Measurements from ENCODE around the gene GGCT.
A peak's percentile ranks its signal among the peaks of the same experiment; 100 is the strongest.

GGCT gene

GRCh38 chr7:30475580-30475979, 29.0 kb downstream of the GGCT start:
- Mint-ChIP-seq H3K9me3 (no peaks in the 10 kb centered on the region), H3K4me1 (peaks cover 64% of the 10 kb centered on the region), H3K27ac (peak overlapping the region; percentile 43), H3K36me3 (no peaks in the 10 kb centered on the region), H3K4me3 (peak overlapping the region; percentile 88)
- ATAC-seq (no peak), DNase-seq (ENCODE audit: low spot score in 2 of 2) (peak in 1 of 2 donors; percentile 42)

GRCh38 chr7:30474893-30475292, 29.7 kb downstream of the GGCT start:
- no peak for ATAC-seq
- H3K27ac Mint-ChIP-seq = peak overlapping the region; percentile 43
- H3K36me3 Mint-ChIP-seq = peaks cover 4% of the 10 kb centered on the region
- DNase-seq (ENCODE audit: low spot score in 2 of 2) = peak in 1 of 2 donors; percentile 15
- H3K9me3 Mint-ChIP-seq = no peaks in the 10 kb centered on the region
- no peak overlapping the region for H3K4me3 Mint-ChIP-seq
- peaks cover 71% of the 10 kb centered on the region for H3K4me1 Mint-ChIP-seq

GRCh38 chr7:30474485-30474884, 30.1 kb downstream of the GGCT start:
- H3K27ac Mint-ChIP-seq = no peak overlapping the region
- DNase-seq (ENCODE audit: low spot score in 2 of 2) (no peak), ATAC-seq (no peak)
- peaks cover 8% of the 10 kb centered on the region for H3K36me3 Mint-ChIP-seq
- no peaks in the 10 kb centered on the region for H3K9me3 Mint-ChIP-seq
- H3K4me3 Mint-ChIP-seq = no peak overlapping the region
- peaks cover 75% of the 10 kb centered on the region for H3K4me1 Mint-ChIP-seq

GRCh38 chr7:30473903-30474302, 30.7 kb downstream of the GGCT start:
- H3K4me1 Mint-ChIP-seq = peaks cover 80% of the 10 kb centered on the region
- H3K9me3 Mint-ChIP-seq = no peaks in the 10 kb centered on the region
- no peak for DNase-seq (ENCODE audit: low spot score in 2 of 2)
- H3K36me3 Mint-ChIP-seq = peaks cover 10% of the 10 kb centered on the region
- no peak overlapping the region for H3K4me3 Mint-ChIP-seq
- peak overlapping the region; percentile 76 for H3K27ac Mint-ChIP-seq
- no peak for ATAC-seq

GRCh38 chr7:30472784-30473775, 31.5 kb downstream of the GGCT start:
- Mint-ChIP-seq H3K27ac (peak overlapping the region; percentile 76), H3K4me1 (peaks cover 87% of the 10 kb centered on the region), H3K36me3 (peaks cover 10% of the 10 kb centered on the region), H3K9me3 (no peaks in the 10 kb centered on the region), H3K4me3 (no peak overlapping the region)
- DNase-seq (ENCODE audit: low spot score in 2 of 2) (no peak), ATAC-seq (no peak)

GRCh38 chr7:30472081-30472783, 32.4 kb downstream of the GGCT start:
- Mint-ChIP-seq H3K4me1 (peaks cover 89% of the 10 kb centered on the region), H3K4me3 (peak overlapping the region; percentile 42), H3K9me3 (no peaks in the 10 kb centered on the region), H3K27ac (peak overlapping the region; percentile 76), H3K36me3 (peaks cover 10% of the 10 kb centered on the region)
- DNase-seq (ENCODE audit: low spot score in 2 of 2) = no peak
- peak; percentile 51 for ATAC-seq

GRCh38 chr7:30471205-30471604, 33.4 kb downstream of the GGCT start:
- DNase-seq (ENCODE audit: low spot score in 2 of 2) = no peak
- H3K27ac Mint-ChIP-seq = peak overlapping the region; percentile 76
- H3K9me3 Mint-ChIP-seq = no peaks in the 10 kb centered on the region
- ATAC-seq = peak; percentile 34
- peaks cover 10% of the 10 kb centered on the region for H3K36me3 Mint-ChIP-seq
- peaks cover 89% of the 10 kb centered on the region for H3K4me1 Mint-ChIP-seq
- H3K4me3 Mint-ChIP-seq = peak overlapping the region; percentile 42

GRCh38 chr7:30470771-30471170, 33.9 kb downstream of the GGCT start:
- peak overlapping the region; percentile 76 for H3K27ac Mint-ChIP-seq
- peak; percentile 56 for ATAC-seq
- H3K36me3 Mint-ChIP-seq = peaks cover 10% of the 10 kb centered on the region
- H3K4me1 Mint-ChIP-seq = peaks cover 89% of the 10 kb centered on the region
- H3K9me3 Mint-ChIP-seq = no peaks in the 10 kb centered on the region
- peak overlapping the region; percentile 42 for H3K4me3 Mint-ChIP-seq
- DNase-seq (ENCODE audit: low spot score in 2 of 2) = no peak

- Mint-ChIP-seq H3K36me3 (peaks cover 10% of the 10 kb centered on the region), H3K4me3 (no peak overlapping the region), H3K27ac (peak overlapping the region; percentile 26), H3K9me3 (no peaks in the 10 kb centered on the region), H3K4me1 (peaks cover 89% of the 10 kb centered on the region)
- DNase-seq (ENCODE audit: low spot score in 2 of 2) = no peak
- no peak for ATAC-seq
These were observed 34.4 kb downstream of the GGCT start for GRCh38 chr7:30470163-30470770.

- Mint-ChIP-seq H3K27ac (peak overlapping the region; percentile 29), H3K4me3 (no peak overlapping the region), H3K9me3 (no peaks in the 10 kb centered on the region), H3K4me1 (peaks cover 89% of the 10 kb centered on the region), H3K36me3 (peaks cover 10% of the 10 kb centered on the region)
- DNase-seq (ENCODE audit: low spot score in 2 of 2) (no peak), ATAC-seq (no peak)
These were observed 35.3 kb downstream of the GGCT start for GRCh38 chr7:30469303-30469702.

GRCh38 chr7:30468791-30469190, 35.8 kb downstream of the GGCT start:
- Mint-ChIP-seq H3K9me3 (no peaks in the 10 kb centered on the region), H3K36me3 (peaks cover 10% of the 10 kb centered on the region), H3K4me1 (peaks cover 88% of the 10 kb centered on the region), H3K4me3 (no peak overlapping the region), H3K27ac (peak overlapping the region; percentile 29)
- DNase-seq (ENCODE audit: low spot score in 2 of 2) (no peak), ATAC-seq (no peak)

- peak overlapping the region; percentile 15 for H3K27ac Mint-ChIP-seq
- H3K9me3 Mint-ChIP-seq = no peaks in the 10 kb centered on the region
- DNase-seq (ENCODE audit: low spot score in 2 of 2) = no peak
- no peak for ATAC-seq
- H3K4me1 Mint-ChIP-seq = peaks cover 81% of the 10 kb centered on the region
- no peak overlapping the region for H3K4me3 Mint-ChIP-seq
- H3K36me3 Mint-ChIP-seq = peaks cover 16% of the 10 kb centered on the region
These were observed 36.6 kb downstream of the GGCT start for GRCh38 chr7:30468041-30468440.

GRCh38 chr7:30467271-30467670, 37.4 kb downstream of the GGCT start:
- peaks cover 73% of the 10 kb centered on the region for H3K4me1 Mint-ChIP-seq
- H3K4me3 Mint-ChIP-seq = no peak overlapping the region
- no peaks in the 10 kb centered on the region for H3K9me3 Mint-ChIP-seq
- DNase-seq (ENCODE audit: low spot score in 2 of 2) = no peak
- peaks cover 24% of the 10 kb centered on the region for H3K36me3 Mint-ChIP-seq
- no peak for ATAC-seq
- H3K27ac Mint-ChIP-seq = no peak overlapping the region

- ATAC-seq = no peak
- H3K9me3 Mint-ChIP-seq = no peaks in the 10 kb centered on the region
- no peak overlapping the region for H3K27ac Mint-ChIP-seq
- H3K4me1 Mint-ChIP-seq = peaks cover 63% of the 10 kb centered on the region
- H3K4me3 Mint-ChIP-seq = no peak overlapping the region
- no peak for DNase-seq (ENCODE audit: low spot score in 2 of 2)
- peaks cover 34% of the 10 kb centered on the region for H3K36me3 Mint-ChIP-seq
These were observed 38.4 kb downstream of the GGCT start for GRCh38 chr7:30466266-30466665.

- no peak overlapping the region for H3K27ac Mint-ChIP-seq
- DNase-seq (ENCODE audit: low spot score in 2 of 2) = no peak
These were observed 38.8 kb downstream of the GGCT start for GRCh38 chr7:30465811-30466180.

More at GRCh38 chr7:30465811-30466180, 38.8 kb downstream of the GGCT start:
- Mint-ChIP-seq H3K36me3 (peaks cover 38% of the 10 kb centered on the region), H3K4me1 (peaks cover 58% of the 10 kb centered on the region), H3K4me3 (no peak overlapping the region), H3K9me3 (no peaks in the 10 kb centered on the region)
- no peak for ATAC-seq
